ENCODE data around the gene AQR. TPM values are rescaled to one million over a fixed set of nuclear protein-coding genes. Genes with fewer than 3 reads are reported as not detected.

AQR gene
- total RNA-seq, 1 donor from 2014 or later = 21.9 TPM

GRCh38 chr15:35005933-35006332 lies 36.4 kb upstream of the AQR start:
- DNase-seq (ENCODE audit: extremely low spot score in 2 of 2) = no peak

GRCh38 chr15:35003928-35004327 lies 34.4 kb upstream of the AQR start:
- no peaks in the 10 kb centered on the region for H3K9me3 ChIP-seq
- no peaks in the 10 kb centered on the region for H3K36me3 ChIP-seq
- intact Hi-C loops (cut with DNase I) = no loop called here
- TF ChIP-seq POLR2AphosphoS5 (IDR thresholded peaks at IDR 0.05; ENCODE audit: insufficient read depth in 1 of 2, low read depth in 1 of 2) (no peak), CTCF (IDR thresholded peaks at IDR 0.05) (no peak), POLR2A (IDR thresholded peaks at IDR 0.05) (no peak)
- no peak overlapping the region for H3K4me3 ChIP-seq
- no peaks in the 10 kb centered on the region for H3K4me1 ChIP-seq
- no peaks in the 10 kb centered on the region for H3K27me3 ChIP-seq
- no peak for DNase-seq (ENCODE audit: extremely low spot score in 2 of 2)
- no peak overlapping the region for H3K27ac ChIP-seq

More at GRCh38 chr15:35005933-35006332, 36.4 kb upstream of the AQR start:
- H3K4me3 ChIP-seq = no peak overlapping the region
- no peaks in the 10 kb centered on the region for H3K27me3 ChIP-seq
- H3K36me3 ChIP-seq = no peaks in the 10 kb centered on the region
- intact Hi-C loops (cut with DNase I) = no loop called here
- H3K27ac ChIP-seq = no peak overlapping the region
- H3K9me3 ChIP-seq = no peaks in the 10 kb centered on the region
- no peak for TF ChIP-seq CTCF (IDR thresholded peaks at IDR 0.05)
- TF ChIP-seq POLR2AphosphoS5 (IDR thresholded peaks at IDR 0.05; ENCODE audit: insufficient read depth in 1 of 2, low read depth in 1 of 2) = no peak
- H3K4me1 ChIP-seq = no peaks in the 10 kb centered on the region

- TF ChIP-seq CTCF (IDR thresholded peaks at IDR 0.05) (no peak), POLR2AphosphoS5 (IDR thresholded peaks at IDR 0.05; ENCODE audit: insufficient read depth in 1 of 2, low read depth in 1 of 2) (peak in 1 of 2 donors; percentile 42)
- no peak for DNase-seq (ENCODE audit: extremely low spot score in 2 of 2)
- Histone ChIP-seq H3K9me3 (no peaks in the 10 kb centered on the region), H3K4me3 (no peak overlapping the region), H3K27me3 (no peaks in the 10 kb centered on the region), H3K4me1 (no peaks in the 10 kb centered on the region), H3K27ac (no peak overlapping the region), H3K36me3 (no peaks in the 10 kb centered on the region)
- intact Hi-C loops (cut with DNase I) = no loop called here
These were observed 31.0 kb upstream of the AQR start for GRCh38 chr15:35000511-35000910.

- H3K9me3 ChIP-seq = no peaks in the 10 kb centered on the region
- H3K4me1 ChIP-seq = no peaks in the 10 kb centered on the region
- H3K27ac ChIP-seq = no peak overlapping the region
- H3K36me3 ChIP-seq = no peaks in the 10 kb centered on the region
- no peaks in the 10 kb centered on the region for H3K27me3 ChIP-seq
- DNase-seq (ENCODE audit: extremely low spot score in 2 of 2) = no peak
- no peak overlapping the region for H3K4me3 ChIP-seq
- TF ChIP-seq POLR2AphosphoS5 (IDR thresholded peaks at IDR 0.05; ENCODE audit: insufficient read depth in 1 of 2, low read depth in 1 of 2) (no peak), POLR2A (IDR thresholded peaks at IDR 0.05) (no peak), CTCF (IDR thresholded peaks at IDR 0.05) (no peak)
- intact Hi-C loops (cut with DNase I) = no loop called here
These were observed 30.4 kb upstream of the AQR start for GRCh38 chr15:34999906-35000305.

- H3K27ac ChIP-seq = no peak overlapping the region
- no peak for DNase-seq (ENCODE audit: extremely low spot score in 2 of 2)
- intact Hi-C loops (cut with DNase I) = no loop called here
- H3K27me3 ChIP-seq = no peaks in the 10 kb centered on the region
- no peaks in the 10 kb centered on the region for H3K9me3 ChIP-seq
- TF ChIP-seq POLR2AphosphoS5 (IDR thresholded peaks at IDR 0.05; ENCODE audit: insufficient read depth in 1 of 2, low read depth in 1 of 2) (peak in 1 of 2 donors; percentile 65), CTCF (IDR thresholded peaks at IDR 0.05) (no peak)
- H3K4me3 ChIP-seq = no peak overlapping the region
- no peaks in the 10 kb centered on the region for H3K4me1 ChIP-seq
- H3K36me3 ChIP-seq = no peaks in the 10 kb centered on the region
These were observed 25.4 kb upstream of the AQR start for GRCh38 chr15:34994925-34995324.
